ENCODE measurements around the gene INS. TPM values are rescaled to one million over a fixed set of nuclear protein-coding genes. Genes with fewer than 3 reads are reported as not detected.

Gene INS
- total and polyA plus RNA-seq, 3 donors from 2014 or later, result not detected

GRCh38 chr11:2153581-2154194 lies 7.3 kb downstream of the INS start:
- Histone ChIP-seq H3K27ac (no peak overlapping the region), H3K9me3 (no peaks in the 10 kb centered on the region), H3K4me3 (no peak overlapping the region), H3K4me1 (peaks cover 4% of the 10 kb centered on the region), H3K36me3 (ENCODE audit: low read depth, missing control alignments) (no peaks in the 10 kb centered on the region), H3K27me3 (no peaks in the 10 kb centered on the region)
- TF ChIP-seq POLR2A (IDR thresholded peaks at IDR 0.05) (no peak), CTCF (IDR thresholded peaks at IDR 0.05) (no peak)
- intact Hi-C loops (cut with DNase I; ENCODE audit: low total_unique reads), result loop anchor here (10.0 kb wide), 2 partner anchors 319 to 499 kb away; partner anchors contain the start of genes SYT8 and TNNI2
- 69 to 75% methylated on average over 5 to 14 of the region's 14 CpGs for WGBS, 2 donors
- no peak for DNase-seq

GRCh38 chr11:2151500-2152257 lies 9.3 kb downstream of the INS start:
- intact Hi-C loops (cut with DNase I; ENCODE audit: low total_unique reads), result loop anchor here (10.0 kb wide), 2 partner anchors 317 to 497 kb away; partner anchors contain the start of genes SYT8 and TNNI2
- Histone ChIP-seq H3K27me3 (no peaks in the 10 kb centered on the region), H3K4me1 (peaks cover 4% of the 10 kb centered on the region), H3K27ac (no peak overlapping the region), H3K36me3 (ENCODE audit: low read depth, missing control alignments) (no peaks in the 10 kb centered on the region), H3K9me3 (no peaks in the 10 kb centered on the region), H3K4me3 (no peak overlapping the region)
- TF ChIP-seq POLR2A (IDR thresholded peaks at IDR 0.05) (no peak), CTCF (IDR thresholded peaks at IDR 0.05) (peak; percentile 75 to 97 (median 96))
- peak; percentile 91 for DNase-seq
- 2 to 3% methylated on average over 20 to 22 of the region's 22 CpGs for WGBS, 2 donors

GRCh38 chr11:2149864-2150847 lies 10.9 kb downstream of the INS start:
- Histone ChIP-seq H3K27me3 (no peaks in the 10 kb centered on the region), H3K36me3 (ENCODE audit: low read depth, missing control alignments) (no peaks in the 10 kb centered on the region), H3K27ac (no peak overlapping the region), H3K9me3 (no peaks in the 10 kb centered on the region), H3K4me3 (no peak overlapping the region), H3K4me1 (peaks cover 4% of the 10 kb centered on the region)
- intact Hi-C loops (cut with DNase I; ENCODE audit: low total_unique reads), result loop anchor here (10.0 kb wide), 2 partner anchors 315 to 495 kb away; partner anchors contain the start of genes SYT8 and TNNI2
- DNase-seq, result no peak
- 40 to 52% methylated on average over 9 to 11 of the region's 11 CpGs for WGBS, 2 donors
- TF ChIP-seq CTCF (IDR thresholded peaks at IDR 0.05) (peak; percentile 46 to 62 (median 49)), POLR2A (IDR thresholded peaks at IDR 0.05) (no peak)

GRCh38 chr11:2149460-2149859 lies 11.5 kb downstream of the INS start:
- TF ChIP-seq CTCF (IDR thresholded peaks at IDR 0.05), result no peak
- no peak for TF ChIP-seq POLR2A (IDR thresholded peaks at IDR 0.05)
- no peaks in the 10 kb centered on the region for H3K27me3 ChIP-seq
- H3K4me3 ChIP-seq, result no peak overlapping the region
- no peak for DNase-seq
- 74 to 79% methylated on average over 8 of the region's 8 CpGs for WGBS, 2 donors
- H3K36me3 ChIP-seq (ENCODE audit: low read depth, missing control alignments), result no peaks in the 10 kb centered on the region
- H3K4me1 ChIP-seq, result peaks cover 4% of the 10 kb centered on the region
- no peaks in the 10 kb centered on the region for H3K9me3 ChIP-seq
- intact Hi-C loops (cut with DNase I; ENCODE audit: low total_unique reads), result no loop called here
- no peak overlapping the region for H3K27ac ChIP-seq
